C1 segment of cervical spinal cord (tissue), 14 donors: ENCODE data around the gene PHLPP1.

Experiments
- DNase-seq, 14 donors: peaks; one replicate each; lab custom pipeline; 2025; lab: John Stamatoyannopoulos, UW

The PHLPP1 gene

DNA sequence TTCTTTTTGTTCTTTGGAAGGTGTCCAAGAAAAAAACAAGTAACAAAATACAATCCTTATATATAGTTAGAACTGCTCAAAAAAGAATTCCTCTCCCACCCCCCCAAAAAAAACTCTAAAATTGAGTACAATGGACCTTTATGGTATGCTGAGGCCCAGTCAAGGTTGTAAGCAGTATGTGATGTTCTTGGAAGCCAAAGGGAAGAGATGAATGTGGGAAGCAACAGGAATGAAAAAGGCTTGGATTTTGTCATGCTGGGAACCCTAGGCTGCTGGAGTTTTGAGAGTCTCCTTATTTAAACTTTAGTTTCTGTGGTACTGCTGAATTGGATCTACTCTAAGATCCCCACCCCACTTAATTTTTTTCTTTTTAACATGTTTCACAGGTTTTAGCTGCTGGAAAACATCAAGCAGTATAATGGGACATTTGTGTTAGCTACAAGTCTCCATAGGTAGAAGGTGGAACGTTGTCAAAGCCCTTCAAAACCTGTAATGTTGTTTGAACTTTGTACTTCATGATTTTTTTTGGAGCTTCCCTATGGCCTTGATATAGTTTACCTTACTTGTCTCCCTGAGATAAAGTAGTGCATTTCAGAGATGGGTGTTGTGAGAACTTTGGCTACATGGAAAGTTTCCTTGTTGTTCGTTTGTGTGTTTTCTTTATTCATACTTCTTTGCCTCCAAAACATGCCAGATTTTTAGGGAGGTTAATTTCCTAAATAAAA lies 57.7 kb downstream of the PHLPP1 start:
- DNase-seq: no peak

DNA sequence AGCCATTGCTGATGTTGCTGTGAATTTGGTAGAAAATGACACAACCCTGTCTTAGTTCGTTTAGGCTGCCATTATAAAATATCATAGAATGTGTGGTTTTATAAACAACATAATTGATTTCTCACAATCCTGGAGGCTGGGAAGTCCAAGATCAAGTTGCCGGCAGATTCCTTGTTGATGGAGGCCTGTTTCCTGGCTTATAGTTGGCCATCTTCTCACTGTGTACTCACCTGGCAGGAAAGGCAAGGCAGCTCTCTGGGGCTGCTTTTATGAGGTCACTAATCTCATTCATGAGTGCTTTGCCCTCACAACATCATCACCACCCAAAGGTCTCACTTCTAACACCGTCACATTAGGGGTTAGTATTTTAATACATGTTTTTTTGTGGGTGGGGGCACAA lies 58.4 kb downstream of the PHLPP1 start:
- DNase-seq: no peak

DNA sequence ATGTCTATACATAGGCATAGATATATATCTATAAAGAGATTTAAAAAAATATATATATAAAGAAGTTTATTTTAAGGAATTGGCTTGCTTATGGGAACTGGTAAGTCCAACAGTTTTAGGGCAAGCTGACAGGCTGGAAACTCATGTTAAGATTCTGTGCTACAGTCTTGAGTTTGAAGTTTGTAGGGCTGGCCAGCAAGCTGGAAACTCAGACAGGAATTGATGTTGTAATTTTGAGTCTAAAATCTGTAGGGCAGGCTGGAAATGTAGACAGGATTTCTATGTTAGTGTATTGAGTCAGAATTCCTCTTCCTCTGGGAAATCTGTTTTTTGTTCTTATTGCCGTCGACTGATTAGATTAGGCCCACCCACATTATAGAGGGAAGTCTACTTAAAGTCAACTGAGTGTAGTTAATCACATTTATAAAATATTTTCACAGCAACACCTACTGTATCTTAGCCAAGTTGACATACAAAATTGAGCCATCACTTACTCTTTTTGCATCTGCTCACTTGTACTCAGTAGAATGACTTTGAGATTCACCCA lies 60.8 kb downstream of the PHLPP1 start:
- DNase-seq: no peak

DNA sequence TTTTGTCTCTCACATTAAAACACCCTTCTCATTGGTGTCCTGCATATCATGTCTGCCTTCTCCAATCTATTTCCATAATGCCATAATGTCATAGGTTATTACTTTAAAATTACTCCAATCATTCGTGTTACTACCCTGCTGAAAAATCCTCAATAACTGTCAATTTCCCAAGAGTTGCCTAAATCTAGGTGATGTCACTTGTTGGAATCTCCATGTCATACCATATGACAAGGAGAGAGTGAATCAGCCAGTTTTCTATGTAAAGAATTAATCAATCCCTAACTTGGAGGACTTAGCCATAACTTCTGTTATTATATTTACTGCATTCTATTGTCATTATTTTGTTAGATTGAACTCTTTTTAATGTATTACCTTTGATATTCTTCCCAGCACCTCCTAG lies 62.5 kb downstream of the PHLPP1 start:
- DNase-seq: no peak

DNA sequence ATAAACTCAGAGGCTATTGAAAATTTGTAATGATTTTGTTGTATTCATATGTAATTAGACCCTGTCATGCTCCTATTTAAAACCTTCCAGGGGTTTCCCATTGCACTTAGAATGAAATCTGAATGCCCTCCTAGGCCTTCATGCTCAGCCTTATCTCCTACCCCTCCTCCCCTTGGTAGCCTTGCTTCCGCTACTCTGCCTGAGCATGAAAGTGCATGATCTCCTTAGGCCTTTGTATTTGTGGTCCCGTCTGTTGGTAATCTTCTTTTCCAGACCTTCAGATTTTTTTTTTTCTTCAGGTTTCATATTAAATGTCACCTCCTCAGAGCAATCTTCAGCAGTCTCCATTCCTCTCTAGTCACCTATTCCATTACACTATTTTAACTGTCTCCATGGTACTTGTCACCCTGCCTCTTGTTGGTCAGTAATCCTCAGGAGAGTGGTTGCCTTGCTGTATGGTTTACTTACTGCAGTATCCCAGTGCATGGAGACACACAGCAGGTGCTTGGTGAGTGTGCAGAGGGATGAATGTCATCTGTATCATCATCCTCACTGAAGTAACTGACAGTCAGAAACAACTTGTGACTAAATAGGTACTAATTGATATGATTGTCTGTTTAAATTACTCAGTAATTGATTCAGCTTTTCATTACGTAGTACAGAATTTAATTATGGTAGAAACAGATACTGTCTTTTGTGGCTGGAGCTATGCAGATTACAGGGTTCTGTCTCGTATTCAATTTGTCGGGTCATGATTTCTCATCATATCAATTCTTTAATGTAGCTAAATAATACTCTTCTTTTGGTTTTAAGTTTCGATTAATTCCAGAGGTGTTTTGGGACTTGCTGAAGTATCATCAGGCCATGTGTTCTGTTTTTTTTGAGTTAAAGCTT lies 63.9 kb downstream of the PHLPP1 start:
- DNase-seq: no peak

DNA sequence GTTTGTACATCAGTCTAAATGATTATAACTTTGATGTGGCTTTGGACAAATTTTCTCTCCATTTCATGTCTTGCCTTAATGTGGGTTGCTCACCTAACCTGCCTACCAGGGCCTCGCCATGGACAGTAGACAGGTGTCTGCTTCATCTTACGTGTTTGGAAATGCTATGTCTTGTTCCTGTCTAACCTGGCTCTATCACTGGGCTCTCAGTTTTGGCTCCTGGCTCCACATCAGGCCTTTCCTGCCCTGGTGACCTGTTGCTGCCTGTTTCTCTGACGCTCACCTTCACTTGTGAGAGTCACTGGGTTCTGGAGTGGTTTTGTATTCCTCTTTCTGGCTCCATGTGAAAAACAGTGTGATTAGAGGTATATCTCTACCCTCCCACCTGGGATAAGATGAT lies 65.9 kb downstream of the PHLPP1 start:
- DNase-seq: no peak

DNA sequence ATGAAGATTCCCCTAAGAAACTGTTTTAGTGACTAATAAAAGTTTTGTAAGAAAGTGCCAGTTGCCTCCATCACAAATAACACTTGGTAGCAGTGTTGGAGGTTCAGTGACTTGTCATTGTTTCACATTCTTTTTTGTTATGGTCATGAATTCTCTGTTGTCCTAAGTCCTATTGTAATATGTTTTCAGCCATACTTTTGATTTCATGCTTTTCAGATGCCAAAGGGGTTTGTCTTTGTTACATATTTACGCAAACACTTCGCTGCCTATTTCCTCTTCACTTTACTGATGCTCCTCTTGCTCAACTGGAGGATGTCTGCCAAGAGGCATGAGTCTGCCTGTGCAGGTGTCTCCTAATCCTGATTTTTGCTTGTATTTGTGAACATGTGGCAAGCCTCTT lies 66.6 kb downstream of the PHLPP1 start:
- no peak for DNase-seq

DNA sequence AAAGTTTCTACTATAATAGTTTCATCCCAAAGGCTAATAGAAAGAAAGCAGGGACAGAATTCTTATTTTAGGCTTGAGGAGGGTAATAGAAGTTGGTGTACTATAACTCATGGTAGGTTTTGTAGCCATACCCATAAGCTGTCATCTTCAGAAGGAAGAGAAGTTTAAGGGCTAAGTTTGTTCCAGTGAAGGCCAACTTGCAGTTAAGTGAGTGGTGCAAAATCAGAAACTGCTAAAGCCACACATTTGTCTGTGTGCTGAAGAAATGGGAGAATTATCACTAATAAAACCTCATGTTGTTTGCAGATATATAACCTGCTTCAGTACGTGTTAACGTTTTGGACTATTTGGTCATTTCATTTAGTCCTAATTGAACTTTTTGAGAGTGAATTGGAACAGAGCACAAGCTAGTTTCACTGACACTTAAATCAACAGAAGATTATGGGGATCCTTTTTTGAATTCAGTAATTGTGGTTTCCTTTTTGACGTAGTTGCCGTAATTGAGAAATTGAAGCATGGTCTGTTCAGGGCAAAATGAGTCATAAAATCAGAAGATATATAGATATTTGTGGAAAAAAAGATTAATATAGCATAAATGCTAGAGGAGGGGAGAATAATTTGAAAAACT lies 69.1 kb downstream of the PHLPP1 start:
- no peak for DNase-seq

DNA sequence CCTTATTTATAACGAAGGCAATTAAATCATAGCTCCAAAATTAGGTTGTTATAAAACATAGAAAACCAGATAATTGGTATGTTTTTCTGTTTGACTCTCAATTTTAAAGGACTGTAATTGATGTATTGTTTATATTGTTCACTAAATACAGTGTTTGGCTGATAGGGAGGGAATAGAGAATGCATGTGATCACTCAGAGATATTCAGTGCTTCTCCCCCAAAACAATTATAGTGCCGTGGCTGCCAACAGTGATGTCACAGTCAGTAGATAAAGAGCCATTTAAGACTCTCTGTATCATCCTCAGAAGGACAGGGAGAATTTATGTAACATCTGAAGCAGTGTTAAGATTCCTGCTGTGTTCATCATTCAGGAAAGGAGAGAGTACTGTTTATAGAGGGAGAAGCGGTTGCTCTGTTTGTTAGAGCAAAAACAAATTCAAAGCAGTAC lies 69.6 kb downstream of the PHLPP1 start:
- peak in 3 of 14 donors; percentile 8 to 34 (median 26) for DNase-seq

DNA sequence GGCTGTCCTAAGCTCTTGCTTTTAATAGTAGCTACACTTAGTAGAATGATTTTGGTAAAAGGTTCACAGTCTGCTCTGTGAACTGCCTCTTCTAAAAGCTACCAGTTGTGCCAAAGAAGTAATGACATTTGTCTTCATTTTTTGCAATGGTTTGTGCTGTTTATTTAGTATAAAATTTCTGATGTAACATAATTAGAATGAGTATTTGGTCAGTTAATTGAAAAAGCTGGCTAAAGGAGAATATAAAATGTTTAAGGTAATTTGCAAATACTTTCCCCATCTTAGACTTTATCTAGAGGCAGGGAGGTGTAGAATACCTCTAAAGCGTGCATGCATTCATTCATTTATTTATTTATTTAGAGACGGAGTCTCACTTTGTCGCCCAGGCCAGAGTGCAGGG lies 71.3 kb downstream of the PHLPP1 start:
- no peak for DNase-seq

DNA sequence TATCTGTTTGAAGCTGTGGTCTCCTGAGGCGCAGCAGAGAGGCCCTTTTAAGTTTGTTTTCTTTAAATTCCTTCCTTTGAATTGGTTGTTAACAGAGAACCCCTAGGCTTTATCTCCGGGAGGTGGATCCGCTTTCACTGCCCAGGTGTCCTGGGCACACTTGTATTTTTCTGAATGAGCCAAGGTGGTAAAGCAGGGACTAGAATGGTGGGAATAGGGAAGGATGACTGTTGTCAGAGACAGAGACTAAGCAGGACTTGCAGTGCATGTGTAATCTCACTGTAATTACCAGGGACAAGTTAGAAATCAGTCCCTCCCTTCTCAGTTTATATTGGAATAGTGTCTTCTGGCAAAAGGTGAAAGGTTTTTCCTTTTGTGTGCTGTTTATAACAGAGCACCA lies 72.8 kb downstream of the PHLPP1 start:
- DNase-seq: no peak

DNA sequence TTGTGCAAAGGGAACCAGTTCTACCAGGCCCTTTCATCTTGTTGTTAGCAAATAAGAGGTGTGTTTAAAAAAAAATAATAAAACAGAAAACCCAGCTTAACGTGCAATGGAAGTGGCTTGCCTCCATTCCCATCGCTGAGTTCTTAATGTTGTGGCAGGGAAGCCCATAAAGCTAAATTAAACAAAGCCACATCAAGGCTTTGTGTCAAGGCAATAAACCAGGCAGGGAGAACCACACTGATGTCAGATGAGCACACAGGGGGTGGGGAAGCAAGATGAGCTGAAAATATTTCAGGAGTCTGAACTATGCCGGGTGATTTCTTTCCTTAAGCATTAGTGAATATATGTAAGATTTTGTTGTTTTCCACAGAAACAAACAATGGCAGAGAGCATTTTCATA lies 73.5 kb downstream of the PHLPP1 start:
- no peak for DNase-seq

DNA sequence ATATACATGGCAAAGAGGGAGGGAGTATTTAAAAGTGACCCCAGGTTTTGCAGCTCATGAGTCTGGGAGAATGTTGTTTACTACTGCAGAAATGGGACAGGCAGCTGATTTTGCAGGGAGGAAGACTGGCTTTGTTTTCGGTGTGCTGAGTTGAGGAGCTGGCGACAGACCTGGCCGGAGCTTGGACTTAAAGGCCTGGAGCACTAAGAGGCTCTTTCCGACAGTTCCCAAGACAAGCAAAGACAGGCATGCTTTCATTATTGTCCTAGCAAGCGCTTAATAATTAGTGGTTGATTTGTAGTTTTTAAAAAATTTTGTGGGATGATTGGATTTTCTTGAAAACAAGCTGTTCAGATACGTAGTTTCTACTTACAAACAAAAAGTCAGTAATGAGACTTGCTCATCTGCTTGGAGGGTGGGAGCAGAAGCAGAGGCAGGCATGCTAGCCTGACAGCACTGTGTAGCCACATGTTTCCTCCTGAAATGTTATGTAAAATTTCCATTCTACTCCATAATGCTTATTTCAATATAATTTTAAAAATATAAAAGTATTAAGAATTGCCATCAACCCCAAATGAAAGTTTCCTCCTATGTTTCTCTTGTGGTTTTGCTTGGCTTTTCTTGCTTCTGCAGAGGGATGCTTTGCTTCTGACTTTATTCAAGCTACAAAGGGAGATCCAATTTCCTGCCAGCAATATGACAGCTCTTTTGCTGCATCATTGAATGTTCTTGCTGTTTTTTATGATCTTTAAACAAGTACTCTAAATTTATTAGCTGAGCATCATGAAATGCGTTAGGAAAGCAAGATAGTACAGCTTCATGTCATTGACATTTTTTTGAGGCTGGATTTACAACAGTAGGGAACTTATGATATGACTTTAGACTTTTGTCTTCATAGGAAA lies 75.8 kb downstream of the PHLPP1 start:
- DNase-seq: peak in 3 of 14 donors; percentile 14 to 51 (median 24)

DNA sequence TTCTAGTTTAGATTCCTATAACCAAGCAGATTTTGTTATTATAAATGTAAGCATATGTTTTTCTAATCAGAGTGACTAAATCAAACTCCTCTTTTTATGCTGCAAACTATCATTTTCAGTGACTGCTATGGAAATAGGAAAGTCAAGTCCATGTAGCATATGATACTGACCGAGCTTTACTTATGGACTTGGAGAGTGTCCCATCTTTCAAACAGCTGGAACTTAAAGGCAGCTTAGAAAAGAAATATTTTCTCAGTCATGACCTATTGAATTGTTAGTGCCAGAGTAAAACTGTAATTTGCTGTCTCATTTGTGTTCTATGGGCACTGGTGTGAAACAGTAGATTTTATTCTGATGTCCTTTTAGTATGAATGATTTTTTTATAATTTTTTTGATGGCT lies 76.7 kb downstream of the PHLPP1 start:
- no peak for DNase-seq

DNA sequence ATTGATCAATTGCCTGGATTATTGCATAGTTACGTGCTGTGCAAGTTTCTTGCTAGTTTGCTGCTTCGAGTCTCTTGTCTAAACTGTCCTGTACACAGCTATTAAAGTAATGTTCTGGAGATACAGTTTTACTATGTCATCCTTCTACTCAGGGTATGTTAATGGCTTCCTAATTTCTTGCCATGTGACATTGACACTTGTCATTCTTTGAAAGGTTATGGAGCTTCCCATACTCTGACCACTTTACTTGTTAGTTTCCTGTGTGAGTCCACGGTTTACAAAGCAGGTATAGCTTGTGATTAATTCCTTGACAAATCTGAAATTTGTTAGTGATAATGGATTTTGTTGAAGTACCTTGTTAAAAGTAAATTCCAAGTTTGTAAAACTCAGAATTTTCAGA lies 80.5 kb downstream of the PHLPP1 start:
- DNase-seq: no peak

DNA sequence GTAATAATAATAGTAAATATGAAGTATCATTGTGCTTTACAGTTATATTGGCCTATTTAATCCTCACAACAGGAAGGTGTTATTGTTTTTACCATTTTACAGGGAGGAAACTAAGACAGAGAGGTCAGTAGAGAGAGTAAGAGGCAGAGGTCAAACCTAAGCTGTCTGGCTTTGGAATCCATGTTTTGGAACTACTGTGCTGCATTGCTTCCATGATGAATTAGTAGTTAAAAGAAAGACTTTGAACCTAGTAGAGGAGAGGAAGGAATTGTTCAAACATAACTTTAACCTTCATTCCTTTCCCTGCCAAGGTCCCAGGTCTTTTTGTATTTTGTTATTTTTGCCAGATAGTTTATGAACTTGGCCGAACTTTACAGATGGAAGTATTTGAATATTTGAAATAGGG lies 80.9 kb downstream of the PHLPP1 start:
- no peak for DNase-seq

DNA sequence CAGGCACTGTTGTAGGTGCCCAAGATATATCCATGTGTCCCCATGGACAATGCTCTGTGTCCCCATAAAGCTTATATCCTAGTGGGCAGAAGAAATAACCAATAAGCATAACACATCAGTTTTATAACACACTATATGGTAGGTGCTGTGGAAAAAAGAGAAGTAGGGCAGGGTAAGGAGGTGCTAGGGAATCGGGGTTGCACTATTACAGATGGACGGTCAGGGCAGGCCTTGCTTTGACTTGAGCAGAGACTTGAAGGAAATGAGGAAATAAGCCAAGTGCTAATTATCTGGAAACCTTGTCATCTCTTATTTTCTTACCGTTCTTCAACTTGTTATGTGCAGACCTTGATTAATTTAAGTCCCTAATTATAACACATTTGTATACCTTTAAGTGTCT lies 82.0 kb downstream of the PHLPP1 start:
- DNase-seq: no peak

DNA sequence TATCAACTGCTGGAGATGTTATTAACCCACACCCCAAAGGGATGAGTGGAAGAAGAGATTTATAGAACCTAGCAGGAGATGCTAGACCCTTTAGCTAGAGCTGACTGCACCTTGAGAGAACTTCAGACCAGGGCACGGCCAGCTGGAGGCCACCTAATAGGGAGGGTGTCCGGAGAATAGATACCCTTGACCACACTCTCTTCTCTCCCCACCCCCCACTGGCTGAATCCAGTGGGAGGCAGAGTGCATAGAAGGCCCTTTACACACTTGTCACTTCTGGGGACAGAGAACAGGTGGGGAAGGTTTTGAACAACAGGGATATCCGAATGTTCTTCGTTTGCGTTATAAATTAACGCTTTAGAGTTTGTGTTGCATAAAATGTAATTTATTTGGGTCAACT lies 84.6 kb downstream of the PHLPP1 start:
- no peak for DNase-seq

DNA sequence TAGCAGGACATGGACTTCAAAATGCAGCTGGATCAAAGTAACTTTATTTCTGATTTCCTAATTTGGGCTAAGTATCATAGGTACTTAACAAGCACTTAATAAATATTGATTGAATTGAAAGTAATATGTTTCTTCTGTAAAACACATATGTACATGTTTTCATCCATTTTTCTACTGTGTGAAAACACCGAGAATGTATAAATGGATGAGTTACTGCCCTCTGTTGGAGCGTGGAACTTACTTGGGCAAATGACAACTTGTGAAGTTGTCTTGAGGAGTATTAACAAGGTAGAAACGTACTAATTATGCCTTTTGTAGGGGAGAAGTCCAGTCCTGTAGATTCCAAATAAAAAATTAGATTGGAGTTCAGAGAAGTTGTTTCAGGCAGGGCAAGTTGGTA lies 87.2 kb downstream of the PHLPP1 start:
- DNase-seq: no peak

DNA sequence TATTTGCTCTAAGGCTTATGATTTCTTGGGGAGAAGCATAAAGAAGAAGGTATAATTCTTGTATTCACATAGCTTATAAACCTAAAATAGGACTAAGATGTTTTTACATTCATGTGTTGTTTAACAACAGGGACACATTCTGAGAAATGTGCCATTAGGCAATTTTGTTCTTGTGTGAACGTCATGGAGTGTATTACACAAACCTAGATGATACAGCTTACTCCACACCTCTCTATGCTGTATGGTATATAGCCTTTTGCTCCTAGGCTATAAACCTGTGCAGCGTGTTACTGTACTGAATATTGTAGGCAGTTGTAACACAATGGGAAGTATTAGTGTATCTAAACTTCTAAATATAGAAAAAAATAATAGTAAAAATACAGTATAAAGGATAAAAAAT lies 92.1 kb downstream of the PHLPP1 start:
- no peak for DNase-seq

DNA sequence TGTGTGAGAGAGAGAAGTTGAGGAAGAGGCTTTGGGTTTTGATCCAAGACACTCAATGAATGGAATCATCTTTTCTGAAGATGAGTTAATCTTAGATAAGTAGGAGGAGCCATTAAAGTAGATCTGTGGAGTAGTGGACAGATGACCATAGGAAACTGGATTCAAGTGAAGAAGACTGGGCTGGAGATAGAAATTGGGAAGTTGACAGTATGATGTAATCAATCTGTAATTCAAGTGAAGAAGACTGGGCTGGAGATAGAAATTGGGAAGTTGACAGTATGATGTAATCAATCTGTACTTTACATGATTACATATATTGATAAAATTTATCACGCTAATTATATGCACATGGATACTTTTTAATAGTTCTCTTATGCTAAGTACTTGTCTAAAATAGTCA lies 92.8 kb downstream of the PHLPP1 start:
- no peak for DNase-seq
